Glutamatergic neuron (in vitro differentiated cells): ENCODE measurements around the gene BCL2. TPM values are rescaled to one million over a fixed set of nuclear protein-coding genes. Genes with fewer than 3 reads are reported as not detected.
A peak's percentile ranks its signal among the peaks of the same experiment; 100 is the strongest.

Source experiments
- DNase-seq: peaks from one replicate; pipeline ENCODE4 v3.0.0; 2022
- H3K27ac Mint-ChIP-seq: one replicate; pipeline ENCODE4 v1.8.0; 2020; ENCODE audit warnings: mild to moderate bottlenecking, mixed read lengths, inconsistent platforms; ENCODE audit not compliant: unreplicated experiment
- H3K27me3 Mint-ChIP-seq: one replicate; pipeline ENCODE4 v1.8.0; 2020; ENCODE audit warnings: mild to moderate bottlenecking, moderate library complexity, mixed read lengths, inconsistent platforms; ENCODE audit not compliant: unreplicated experiment
- H3K36me3 Mint-ChIP-seq: one replicate; pipeline ENCODE4 v1.8.0; 2020; ENCODE audit warnings: mild to moderate bottlenecking, mixed read lengths, inconsistent platforms; ENCODE audit not compliant: unreplicated experiment
- H3K4me1 Mint-ChIP-seq: one replicate; pipeline ENCODE4 v1.8.0; 2020; ENCODE audit warnings: mild to moderate bottlenecking, low read depth, mixed read lengths, inconsistent platforms; ENCODE audit not compliant: unreplicated experiment
- H3K4me3 Mint-ChIP-seq: one replicate; pipeline ENCODE4 v1.8.0; 2020; ENCODE audit warnings: mild to moderate bottlenecking, mixed read lengths, inconsistent platforms; ENCODE audit not compliant: unreplicated experiment
- H3K9me3 Mint-ChIP-seq: one replicate; pipeline ENCODE4 v1.8.0; 2020; ENCODE audit warnings: mild to moderate bottlenecking, moderate library complexity, mixed read lengths, inconsistent platforms; ENCODE audit not compliant: unreplicated experiment
- CTCF ChIP-seq: fragments of 200-600 bp; sonication (generic); IDR thresholded peaks from one replicate; pipeline ENCODE4 v1.5.0; 2021; ENCODE audit not compliant: partially characterized antibody, unreplicated experiment
- total RNA-seq: library from RNA; stranded (reverse); fragmentation: NEBNext Ultra II Directional; extraction: Animal tissue kit (Norgen Biotek cat#: 25700); gene quantifications from one replicate; pipeline ENCODE4 v1.2.1, GENCODE V29; 2021; ENCODE audit not compliant: unreplicated experiment

BCL2 gene
- total RNA-seq, 1 donor from 2014 or later, result 6.8 TPM

DNA sequence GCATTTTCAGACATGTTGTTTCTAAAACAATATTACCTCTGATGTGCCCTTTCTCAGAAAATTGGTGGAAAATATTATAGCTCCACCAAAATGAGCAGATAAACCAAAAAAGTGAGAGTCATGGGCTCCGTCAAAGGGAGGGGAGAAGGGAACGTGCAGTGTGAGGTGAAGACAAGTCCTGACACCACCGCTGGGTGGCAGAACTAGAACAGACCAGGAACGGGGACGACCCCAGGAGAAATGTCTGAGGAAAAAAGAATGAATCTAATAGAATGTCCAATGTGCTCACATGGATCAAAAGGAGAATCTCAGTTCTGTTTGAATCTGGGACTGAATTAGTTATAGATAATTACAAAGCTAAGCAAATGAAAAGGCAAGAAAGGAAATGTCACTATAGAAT is 22.6 kb upstream of the BCL2 start:
- H3K9me3 Mint-ChIP-seq, result peaks cover 4% of the 10 kb centered on the region
- H3K36me3 Mint-ChIP-seq, result no peaks in the 10 kb centered on the region
- DNase-seq, result peak; percentile 67
- H3K27me3 Mint-ChIP-seq, result peaks cover 2% of the 10 kb centered on the region
- H3K4me3 Mint-ChIP-seq, result no peak overlapping the region
- H3K27ac Mint-ChIP-seq, result no peak overlapping the region
- H3K4me1 Mint-ChIP-seq, result peaks cover 5% of the 10 kb centered on the region
- TF ChIP-seq CTCF, result peak; percentile 52

- peak; percentile 47 for DNase-seq
- Mint-ChIP-seq H3K9me3 (peaks cover 4% of the 10 kb centered on the region), H3K4me3 (no peak overlapping the region), H3K4me1 (peaks cover 5% of the 10 kb centered on the region), H3K27me3 (peaks cover 2% of the 10 kb centered on the region), H3K36me3 (no peaks in the 10 kb centered on the region), H3K27ac (no peak overlapping the region)
- TF ChIP-seq CTCF, result peak; percentile 68
These were observed 20.4 kb upstream of the BCL2 start for GRCh38 chr18:63339920-63340484.

- Mint-ChIP-seq H3K27me3 (peaks cover 2% of the 10 kb centered on the region), H3K36me3 (peaks cover 5% of the 10 kb centered on the region), H3K4me3 (no peak overlapping the region), H3K4me1 (peaks cover 3% of the 10 kb centered on the region), H3K9me3 (peaks cover 4% of the 10 kb centered on the region), H3K27ac (no peak overlapping the region)
- DNase-seq, result no peak
- no peak for TF ChIP-seq CTCF
These were observed 17.0 kb upstream of the BCL2 start for GRCh38 chr18:63336366-63337099.

DNA sequence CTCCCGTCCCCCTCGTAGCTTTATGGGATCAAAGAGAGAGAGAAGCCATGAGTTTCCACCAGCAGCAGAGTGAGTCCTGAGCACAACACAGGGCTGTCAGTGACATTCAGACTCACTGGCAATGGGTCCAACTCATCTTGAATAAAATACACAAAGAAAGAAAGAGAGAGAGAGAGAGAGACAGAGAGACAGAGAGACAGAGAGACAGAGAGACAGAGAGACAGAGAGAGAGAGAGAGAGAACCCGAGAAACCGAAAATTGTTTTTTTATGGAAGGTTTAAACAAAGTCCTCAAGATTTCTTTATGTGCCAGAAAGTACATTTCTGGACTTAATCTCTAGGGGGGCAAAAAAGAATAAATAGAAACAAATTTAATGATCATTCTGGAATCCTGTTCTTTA is 11.5 kb upstream of the BCL2 start:
- Mint-ChIP-seq H3K27me3 (no peaks in the 10 kb centered on the region), H3K27ac (no peak overlapping the region), H3K4me1 (no peaks in the 10 kb centered on the region), H3K4me3 (no peak overlapping the region), H3K9me3 (no peaks in the 10 kb centered on the region), H3K36me3 (peaks cover 5% of the 10 kb centered on the region)
- no peak for TF ChIP-seq CTCF
- DNase-seq, result no peak

DNA sequence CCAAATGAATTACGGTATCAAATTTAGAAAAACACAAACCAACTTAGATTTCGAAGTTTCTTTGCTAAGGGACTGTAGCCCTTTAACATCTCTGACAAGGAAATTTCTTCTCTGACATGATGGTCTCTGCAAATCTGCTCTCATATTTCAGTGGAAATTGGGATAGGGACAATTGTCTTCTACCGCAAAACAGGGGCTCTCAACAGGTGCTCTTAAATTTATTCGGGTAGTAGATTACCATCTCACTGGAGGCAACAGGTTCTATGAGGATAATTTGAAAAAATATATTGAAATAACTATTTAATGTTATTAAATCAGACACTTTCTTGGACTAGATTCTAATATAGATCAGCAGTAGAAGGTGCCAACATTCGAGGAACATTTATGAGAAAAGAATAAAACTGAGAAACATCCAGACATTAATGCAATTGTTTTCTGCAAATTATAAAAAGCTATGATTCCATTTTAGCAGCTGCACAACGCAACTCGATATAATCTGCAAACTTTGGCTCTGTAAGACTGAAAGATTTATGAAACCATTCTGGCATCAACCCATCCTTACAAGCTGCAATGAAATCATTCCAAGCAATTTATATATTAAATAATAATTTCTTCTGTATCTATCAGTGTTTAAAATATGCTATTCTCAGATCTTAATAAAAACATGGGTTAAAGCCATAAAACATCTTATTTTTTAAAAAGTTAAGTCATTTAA is 10.0 kb upstream of the BCL2 start:
- no peak overlapping the region for H3K27ac Mint-ChIP-seq
- H3K4me3 Mint-ChIP-seq, result no peak overlapping the region
- no peak for DNase-seq
- no peak for TF ChIP-seq CTCF
- peaks cover 3% of the 10 kb centered on the region for H3K36me3 Mint-ChIP-seq
- no peaks in the 10 kb centered on the region for H3K9me3 Mint-ChIP-seq
- no peaks in the 10 kb centered on the region for H3K27me3 Mint-ChIP-seq
- H3K4me1 Mint-ChIP-seq, result no peaks in the 10 kb centered on the region
